ENCODE results near the gene TSC1. TPM values are rescaled to one million over a fixed set of nuclear protein-coding genes. Genes with fewer than 3 reads are reported as not detected.

TSC1 gene
- total and polyA plus RNA-seq, 7 experiments from 2014 or later, result 9.9 to 98.3 (median 52.0) TPM

- no peak overlapping the region for H3K27ac ChIP-seq (ENCODE audit: low read depth, low read length)
- H3K4me3 Mint-ChIP-seq, result no peak overlapping the region
- H3K9me3 Mint-ChIP-seq, result no peaks in the 10 kb centered on the region
- no peaks in the 10 kb centered on the region for H3K36me3 ChIP-seq (ENCODE audit: control insufficient read depth in 2 of 3, insufficient read depth in 3 of 3, low read length in 3 of 3)
- DNase-seq (no peak), ATAC-seq (no peak)
- peaks cover 0 to 21% (median 18%) of the 10 kb centered on the region in 7 donors for H3K4me1 Mint-ChIP-seq
- ChIA-PET POLR2A (no interaction called here), CTCF (interaction anchor here (0.5 to 0.7 kb wide), 2 partner anchors 225 to 1747 kb away, joined by 4 read pairs; no protein-coding TSS in a partner anchor)
- no peak overlapping the region for H3K4me3 ChIP-seq (ENCODE audit: low read length)
- intact Hi-C loops (cut with micrococcal nuclease), result no loop called here
- no peak overlapping the region for H3K27ac Mint-ChIP-seq
- H3K36me3 Mint-ChIP-seq, result no peaks in the 10 kb centered on the region
- H3K27me3 ChIP-seq (ENCODE audit: control insufficient read depth in 2 of 2, insufficient read depth in 2 of 2, low read length in 2 of 2), result no peaks in the 10 kb centered on the region
- peaks cover 0 to 8% of the 10 kb centered on the region in 2 donors for H3K4me1 ChIP-seq (ENCODE audit: control insufficient read depth in 2 of 2, insufficient read depth in 2 of 2, low read length in 2 of 2)
- H3K27me3 Mint-ChIP-seq, result no peaks in the 10 kb centered on the region
- H3K9me3 ChIP-seq (ENCODE audit: control insufficient read depth in 2 of 3, low read length in 3 of 3), result no peaks in the 10 kb centered on the region
Measured at GRCh38 chr9:132846918-132847515, 97.4 kb downstream of the TSC1 start.

DNA sequence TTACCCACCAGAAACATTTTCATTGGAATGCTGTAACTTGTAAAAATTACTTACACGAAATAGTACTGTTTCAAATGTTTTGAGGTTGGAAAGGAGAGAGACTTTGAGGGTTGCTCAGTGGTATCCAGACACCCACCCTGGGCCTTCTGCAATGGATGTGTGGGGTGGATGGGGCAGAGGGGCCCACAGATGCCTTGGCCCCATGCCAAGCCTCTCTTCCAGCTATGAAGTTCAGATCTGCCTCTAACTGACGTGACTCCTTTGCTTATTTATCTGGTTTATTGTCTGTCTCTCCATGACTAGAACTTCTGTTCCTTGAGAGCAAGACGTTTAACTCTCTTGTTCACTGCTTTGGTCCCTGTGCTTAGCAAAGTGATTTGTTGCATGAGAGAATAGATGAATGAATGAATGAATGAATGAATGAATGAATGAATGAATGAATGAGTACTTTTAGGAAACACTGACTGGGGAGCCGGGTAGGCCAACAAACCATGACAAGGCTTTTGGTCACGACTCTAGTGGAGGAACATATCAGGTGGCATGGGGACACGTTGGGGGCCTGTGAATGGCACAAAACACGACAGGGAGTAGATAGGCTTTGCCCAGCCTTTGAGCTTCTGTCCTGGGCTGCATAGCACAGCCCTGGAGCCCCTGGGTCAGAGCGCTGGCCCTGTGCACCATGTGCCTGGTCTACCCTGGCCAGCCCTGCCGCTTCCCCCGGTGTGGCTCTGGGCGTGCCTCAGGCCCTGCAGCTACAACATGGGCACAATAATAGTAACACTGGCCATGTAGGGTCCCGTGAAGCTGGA, 98.1 kb downstream of the TSC1 start:
- Mint-ChIP-seq H3K36me3 (no peaks in the 10 kb centered on the region), H3K4me3 (no peak overlapping the region), H3K27me3 (no peaks in the 10 kb centered on the region), H3K9me3 (no peaks in the 10 kb centered on the region), H3K27ac (no peak overlapping the region), H3K4me1 (peaks cover 0 to 21% (median 18%) of the 10 kb centered on the region in 7 donors)
- ChIA-PET CTCF (interaction anchor here (0.5 kb wide), 1 partner anchor 226 kb away, joined by 4 read pairs; no protein-coding TSS in a partner anchor), POLR2A (no interaction called here)
- Histone ChIP-seq H3K27me3 (ENCODE audit: control insufficient read depth in 2 of 2, insufficient read depth in 2 of 2, low read length in 2 of 2) (no peaks in the 10 kb centered on the region), H3K4me1 (ENCODE audit: control insufficient read depth in 2 of 2, insufficient read depth in 2 of 2, low read length in 2 of 2) (peaks cover 0 to 6% of the 10 kb centered on the region in 2 donors), H3K4me3 (ENCODE audit: low read length) (no peak overlapping the region), H3K27ac (ENCODE audit: low read depth, low read length) (no peak overlapping the region), H3K9me3 (ENCODE audit: control insufficient read depth in 2 of 3, low read length in 3 of 3) (no peaks in the 10 kb centered on the region), H3K36me3 (ENCODE audit: control insufficient read depth in 2 of 3, insufficient read depth in 3 of 3, low read length in 3 of 3) (no peaks in the 10 kb centered on the region)
- ATAC-seq, result no peak
- no peak for DNase-seq
- intact Hi-C loops (cut with micrococcal nuclease), result no loop called here

GRCh38 chr9:132842124-132843044, 102.0 kb downstream of the TSC1 start:
- H3K27ac ChIP-seq (ENCODE audit: low read depth, low read length), result no peak overlapping the region
- Mint-ChIP-seq H3K4me1 (no peaks in the 10 kb centered on the region), H3K27me3 (peaks cover 0 to 5% (median 0%) of the 10 kb centered on the region in 5 donors), H3K27ac (no peak overlapping the region), H3K4me3 (no peak overlapping the region), H3K36me3 (no peaks in the 10 kb centered on the region), H3K9me3 (no peaks in the 10 kb centered on the region)
- CTCF ChIA-PET, result no interaction called here
- intact Hi-C loops (cut with micrococcal nuclease), result no loop called here
- no peaks in the 10 kb centered on the region for H3K36me3 ChIP-seq (ENCODE audit: control insufficient read depth in 2 of 3, insufficient read depth in 3 of 3, low read length in 3 of 3)
- no peaks in the 10 kb centered on the region for H3K9me3 ChIP-seq (ENCODE audit: control insufficient read depth in 2 of 3, low read length in 3 of 3)
- H3K27me3 ChIP-seq (ENCODE audit: control insufficient read depth in 2 of 2, insufficient read depth in 2 of 2, low read length in 2 of 2), result no peaks in the 10 kb centered on the region
- H3K4me3 ChIP-seq (ENCODE audit: low read length), result no peak overlapping the region
- DNase-seq (no peak), ATAC-seq (no peak)
- no peaks in the 10 kb centered on the region for H3K4me1 ChIP-seq (ENCODE audit: control insufficient read depth in 2 of 2, insufficient read depth in 2 of 2, low read length in 2 of 2)
- POLR2A ChIA-PET, result no interaction called here

Small RNA genes lying within 50 kb of the gene (microRNA-seq; reads per million reads assigned to microRNA genes)
- 4.1 reads per million for gene MIR548AW (ENCODE audit: borderline microRNAs expressed)

Other genes starting within 250 kb of the TSC1 start
- gene AK8, start 66.3 kb downstream of the TSC1 start, total RNA-seq, result under 1 TPM in 2 of 5 experiments, not detected in 3; 0.10 to 0.20 TPM
- gene AK8, start 66.3 kb downstream of the TSC1 start, polyA plus RNA-seq, result under 1 TPM in 1 of 2 donors, not detected in 1; 0.12 TPM
- 1 to 10 TPM in 4 of 5 experiments, under 1 TPM in 1; 0.61 to 2.5 (median 1.1) TPM for gene SPACA9, start 65.7 kb downstream of the TSC1 start, total RNA-seq
- gene SPACA9, start 65.7 kb downstream of the TSC1 start, polyA plus RNA-seq, result 1 to 10 TPM; 2.2 to 3.1 TPM
- gene GFI1B, start 34.1 kb upstream of the TSC1 start, total RNA-seq, result 1 to 10 TPM in 1 of 5 experiments, under 1 TPM in 1, not detected in 3; 0.21 to 2.7 TPM
- gene GFI1B, start 34.1 kb upstream of the TSC1 start, polyA plus RNA-seq, result not detected
- 10 to 100 TPM; 43.9 to 77.9 (median 73.9) TPM for gene GTF3C5, start 86.4 kb upstream of the TSC1 start, total RNA-seq
- 10 to 100 TPM; 39.9 to 48.8 TPM for gene GTF3C5, start 86.4 kb upstream of the TSC1 start, polyA plus RNA-seq
- gene CEL, start 117.4 kb upstream of the TSC1 start, total RNA-seq, result 1 to 10 TPM in 3 of 5 experiments, under 1 TPM in 2; 0.32 to 2.3 (median 2.2) TPM
- gene CEL, start 117.4 kb upstream of the TSC1 start, polyA plus RNA-seq, result not detected
- 100 to 1,000 TPM in 2 of 5 experiments, 10 to 100 TPM in 3; 73.9 to 123 (median 79.7) TPM for gene RALGDS, start 176.6 kb upstream of the TSC1 start, total RNA-seq
- gene RALGDS, start 176.6 kb upstream of the TSC1 start, polyA plus RNA-seq, result 10 to 100 TPM; 17.8 to 35.7 TPM
- gene GBGT1, start 219.3 kb upstream of the TSC1 start, total RNA-seq, result 10 to 100 TPM in 2 of 5 experiments, 1 to 10 TPM in 3; 3.4 to 14.8 (median 5.5) TPM
- under 1 TPM in 1 of 2 donors, not detected in 1; 0.14 TPM for gene GBGT1, start 219.3 kb upstream of the TSC1 start, polyA plus RNA-seq

All from naive thymus-derived CD4-positive, alpha-beta T cell (primary cell).